Measurements from ENCODE around the gene IFTAP.

The IFTAP gene

DNA sequence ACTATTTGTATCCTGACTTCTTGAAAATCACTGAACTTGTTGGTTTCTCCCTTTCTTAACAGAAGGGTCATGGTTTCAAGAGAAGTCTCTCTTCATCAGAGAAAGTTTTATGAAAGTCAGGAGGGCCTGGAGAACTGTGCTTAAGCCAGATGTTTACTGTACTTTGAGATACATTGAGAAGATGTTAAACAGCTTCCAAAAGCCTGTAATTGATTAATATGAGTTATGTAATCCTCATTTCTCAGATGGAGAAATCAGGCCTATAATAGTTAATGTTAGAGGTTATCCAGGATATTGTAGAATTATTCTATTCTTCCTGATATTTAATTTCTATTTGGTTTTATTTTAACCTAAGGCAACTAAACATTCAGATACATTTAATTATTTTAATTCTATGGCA lies 100.8 kb downstream of the IFTAP start:
- no peak for DNase-seq
- TF ChIP-seq GATA1 (IDR thresholded peaks at IDR 0.05; ENCODE audit: low read depth, low read length) (no peak), POLR2A (IDR thresholded peaks at IDR 0.05; ENCODE audit: low read length) (no peak)

GRCh38 chr11:36695571-36695970 lies 101.3 kb downstream of the IFTAP start:
- no peak for TF ChIP-seq GATA1 (IDR thresholded peaks at IDR 0.05; ENCODE audit: low read depth, low read length)
- no peak for TF ChIP-seq POLR2A (IDR thresholded peaks at IDR 0.05; ENCODE audit: low read length)
- DNase-seq, result no peak

DNA sequence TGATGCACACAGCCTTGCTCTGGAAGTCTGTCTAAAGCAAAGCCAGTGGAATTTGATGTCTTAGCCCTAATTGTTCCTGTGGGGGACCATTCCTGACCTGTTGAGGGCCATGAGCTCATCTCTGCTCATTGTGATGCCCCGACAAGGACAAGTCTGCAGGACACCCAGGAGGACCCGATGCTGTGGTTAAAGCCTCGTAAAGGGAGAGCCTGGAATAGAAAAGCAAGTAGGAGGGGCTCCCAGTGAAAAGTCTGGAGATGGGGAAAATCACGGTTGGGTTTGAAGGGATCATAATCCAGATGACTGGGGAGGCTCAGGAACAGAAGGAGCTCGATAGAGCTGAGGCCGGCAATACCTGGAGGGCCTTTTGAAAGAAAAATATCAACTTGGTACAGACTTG lies 102.2 kb downstream of the IFTAP start:
- TF ChIP-seq POLR2A (IDR thresholded peaks at IDR 0.05; ENCODE audit: low read length) (no peak), GATA1 (IDR thresholded peaks at IDR 0.05; ENCODE audit: low read depth, low read length) (no peak)
- DNase-seq, result no peak

GRCh38 chr11:36699271-36699670 lies 105.0 kb downstream of the IFTAP start:
- TF ChIP-seq GATA1 (IDR thresholded peaks at IDR 0.05; ENCODE audit: low read depth, low read length), result no peak
- TF ChIP-seq POLR2A (IDR thresholded peaks at IDR 0.05; ENCODE audit: low read length), result no peak
- no peak for DNase-seq

GRCh38 chr11:36700246-36700645 lies 105.9 kb downstream of the IFTAP start:
- no peak for TF ChIP-seq GATA1 (IDR thresholded peaks at IDR 0.05; ENCODE audit: low read depth, low read length)
- TF ChIP-seq POLR2A (IDR thresholded peaks at IDR 0.05; ENCODE audit: low read length), result no peak
- no peak for DNase-seq

DNA sequence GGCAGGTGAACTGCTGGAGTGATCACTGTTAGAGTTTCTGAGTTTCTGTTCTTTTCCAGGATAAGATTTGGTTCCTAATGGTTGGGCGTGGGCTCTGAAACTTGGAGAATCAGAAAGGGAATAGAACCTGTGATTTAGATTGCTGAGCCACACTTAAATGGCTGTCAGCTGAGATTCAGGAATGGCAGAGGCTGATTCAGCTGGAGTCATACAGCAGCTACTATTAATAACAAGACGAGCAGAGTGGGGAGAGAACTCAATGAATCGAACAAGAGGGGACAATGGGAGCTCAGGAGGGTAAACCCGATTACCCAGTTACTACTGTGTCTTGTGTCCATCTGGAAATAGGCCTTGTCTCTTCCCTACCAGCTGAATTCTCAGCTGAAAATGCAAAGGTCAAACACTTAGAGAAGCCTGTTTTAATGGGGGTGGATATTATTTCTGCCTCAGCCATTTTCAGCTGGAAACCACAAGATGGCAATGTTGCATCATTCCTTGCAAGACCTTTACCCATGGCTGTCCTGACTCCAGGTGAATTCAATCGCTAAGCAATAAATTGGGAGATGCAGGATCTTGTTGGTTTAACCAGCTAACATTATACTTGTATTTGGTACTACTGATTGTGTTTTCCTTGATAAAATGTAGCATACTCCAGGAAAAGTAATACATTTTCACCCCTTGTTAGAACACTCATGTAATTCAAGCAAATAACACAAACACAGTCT lies 108.2 kb downstream of the IFTAP start:
- TF ChIP-seq POLR2A (IDR thresholded peaks at IDR 0.05; ENCODE audit: low read length), result no peak
- no peak for TF ChIP-seq GATA1 (IDR thresholded peaks at IDR 0.05; ENCODE audit: low read depth, low read length)
- DNase-seq, result peak; percentile 51 to 64

DNA sequence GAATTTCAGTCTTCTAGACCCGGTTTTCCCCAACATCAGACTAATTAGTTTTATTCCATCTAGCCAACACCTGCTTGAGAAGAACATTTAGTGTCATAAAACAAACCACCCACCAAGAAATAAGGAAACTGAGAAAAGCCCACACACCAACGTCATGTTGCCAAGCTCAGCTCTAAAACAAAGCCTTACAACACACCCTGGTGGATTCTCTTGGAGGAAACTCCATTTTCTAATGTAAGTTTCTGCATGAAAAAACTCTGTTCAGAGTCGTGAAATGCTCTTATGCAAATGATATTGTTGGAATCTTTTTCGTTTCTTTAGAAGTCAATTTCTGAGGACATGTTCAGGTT lies 108.7 kb downstream of the IFTAP start:
- TF ChIP-seq GATA1 (IDR thresholded peaks at IDR 0.05; ENCODE audit: low read depth, low read length) (no peak), POLR2A (IDR thresholded peaks at IDR 0.05; ENCODE audit: low read length) (no peak)
- no peak for DNase-seq

Data from erythroblast (primary cell).